Esophagus muscularis mucosa (tissue), 3 donors: Measurements from ENCODE around the gene AHI1.

Experiments used
- POLR2A ChIP-seq: fragments of 450-650 bp; IDR thresholded peaks from one replicate; pipeline ENCODE4 v1.6.1; 2017; ENCODE audit warnings: antibody characterized with exemption, moderate library complexity, mild to moderate bottlenecking, low read depth
- TF ChIP-seq, protein P1 (sequence below), 3 experiments: fragments of 200-600 bp in 2 of 3; fragments of 450-650 bp in 1 of 3; sonication (generic) in 2 of 3; IDR thresholded peaks; one replicate each; pipeline ENCODE4 v1.5.1; 2017 to 2019; ENCODE audit warnings: antibody characterized with exemption in 3 of 3, mild to moderate bottlenecking in 2 of 3, moderate library complexity in 1 of 3

DNA sequence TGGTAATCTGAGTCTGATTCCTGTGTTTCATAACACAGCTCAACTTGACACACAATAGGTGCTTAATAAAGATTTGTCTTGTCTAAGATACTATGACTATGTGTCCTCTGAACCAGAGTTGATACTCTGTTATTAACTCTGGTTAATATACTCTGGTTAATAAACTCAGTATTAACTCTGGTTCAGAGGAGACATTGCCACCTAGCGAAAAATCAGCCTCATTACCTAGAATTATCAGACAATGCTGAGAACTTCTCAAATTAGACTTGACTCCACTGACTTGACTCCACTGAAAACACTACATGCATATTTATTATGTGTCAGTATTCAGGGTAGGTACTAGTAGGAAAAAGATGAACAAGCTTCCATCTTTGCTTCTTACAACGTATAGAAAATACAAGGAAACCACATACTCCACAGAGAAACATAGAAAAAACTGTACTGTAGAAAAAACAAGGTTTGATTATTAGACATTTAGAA, 73.9 kb downstream of the AHI1 start:
- TF ChIP-seq, protein P1, sequence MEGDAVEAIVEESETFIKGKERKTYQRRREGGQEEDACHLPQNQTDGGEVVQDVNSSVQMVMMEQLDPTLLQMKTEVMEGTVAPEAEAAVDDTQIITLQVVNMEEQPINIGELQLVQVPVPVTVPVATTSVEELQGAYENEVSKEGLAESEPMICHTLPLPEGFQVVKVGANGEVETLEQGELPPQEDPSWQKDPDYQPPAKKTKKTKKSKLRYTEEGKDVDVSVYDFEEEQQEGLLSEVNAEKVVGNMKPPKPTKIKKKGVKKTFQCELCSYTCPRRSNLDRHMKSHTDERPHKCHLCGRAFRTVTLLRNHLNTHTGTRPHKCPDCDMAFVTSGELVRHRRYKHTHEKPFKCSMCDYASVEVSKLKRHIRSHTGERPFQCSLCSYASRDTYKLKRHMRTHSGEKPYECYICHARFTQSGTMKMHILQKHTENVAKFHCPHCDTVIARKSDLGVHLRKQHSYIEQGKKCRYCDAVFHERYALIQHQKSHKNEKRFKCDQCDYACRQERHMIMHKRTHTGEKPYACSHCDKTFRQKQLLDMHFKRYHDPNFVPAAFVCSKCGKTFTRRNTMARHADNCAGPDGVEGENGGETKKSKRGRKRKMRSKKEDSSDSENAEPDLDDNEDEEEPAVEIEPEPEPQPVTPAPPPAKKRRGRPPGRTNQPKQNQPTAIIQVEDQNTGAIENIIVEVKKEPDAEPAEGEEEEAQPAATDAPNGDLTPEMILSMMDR (IDR thresholded peaks at IDR 0.05), result peak; percentile 42 to 61 (median 45)
- TF ChIP-seq POLR2A, result no peak
